ENCODE data around the gene HPS4.

- TF ChIP-seq CTCF (conservative IDR thresholded peaks at IDR 0.05 in 1 of 2, IDR thresholded peaks at IDR 0.05 in 1 of 2; ENCODE audit: low read depth in 1 of 2, low read length in 2 of 2) (no peak), EZH2 (IDR thresholded peaks at IDR 0.05; ENCODE audit: low read length, missing control alignments) (no peak)
Observed at GRCh38 chr22:26431261-26431995, 52.2 kb downstream of the HPS4 start.
